Bronchial epithelial cell (primary cell): Measurements from ENCODE around the gene OR2T2. TPM values are rescaled to one million over a fixed set of nuclear protein-coding genes. Genes with fewer than 3 reads are reported as not detected.
"Not testable (repeated sequence)": the region's sequence is repeated elsewhere in the genome, so short reads cannot be mapped to it uniquely, and the experiment has no call there.

ENCODE experiments used
- DNase-seq: peaks from one replicate; pipeline ENCODE4 v3.0.0-alpha.2; 2010; ENCODE audit warnings: low read depth
- FAIRE-seq: peaks from 2 replicates; lab custom pipeline; 2011; peaks lifted over from hg19 to GRCh38; lab: Jason Lieb, UNC
- H3K27me3 ChIP-seq: 2 replicates; pipeline ENCODE4 v1.5.1; 2011; ENCODE audit warnings: low read length; ENCODE audit not compliant: control insufficient read depth, insufficient read depth
- H3K36me3 ChIP-seq: 2 replicates; pipeline ENCODE4 v1.5.1; 2011; ENCODE audit warnings: low read length; ENCODE audit not compliant: control insufficient read depth, insufficient read depth
- H3K4me3 ChIP-seq: 2 replicates; pipeline ENCODE4 v1.5.1; 2011; ENCODE audit warnings: mild to moderate bottlenecking, low read depth, low read length, control low read depth
- CTCF ChIP-seq: IDR thresholded peaks from 2 replicates; pipeline ENCODE4 v1.5.1; 2011; ENCODE audit warnings: mild to moderate bottlenecking, moderate library complexity, low read length, control low read depth, inconsistent platforms; ENCODE audit not compliant: insufficient read depth, severe bottlenecking
- total RNA-seq: library from RNA; depleted of rRNA; stranded (reverse); fragments of >200 nt; gene quantifications from 2 replicates; pipeline ENCODE4 v1.2.1, GENCODE V29; 2014

The OR2T2 gene
- total RNA-seq, 1 donor from 2014 or later, result not detected

GRCh38 chr1:248449821-248450465, 4.5 kb downstream of the OR2T2 start:
- not testable (repeated sequence) for H3K27me3 ChIP-seq, H3K36me3 ChIP-seq, H3K4me3 ChIP-seq, DNase-seq
- FAIRE-seq, result peak; percentile 62

GRCh38 chr1:248450466-248451145, 5.2 kb downstream of the OR2T2 start:
- not testable (repeated sequence) for H3K36me3 ChIP-seq, FAIRE-seq, H3K27me3 ChIP-seq, H3K4me3 ChIP-seq, DNase-seq

- H3K4me3 ChIP-seq, H3K36me3 ChIP-seq, H3K27me3 ChIP-seq, DNase-seq: not testable (repeated sequence)
- peak; percentile 40 for FAIRE-seq
Observed at GRCh38 chr1:248453619-248454018, 8.2 kb downstream of the OR2T2 start.

- not testable (repeated sequence) for H3K4me3 ChIP-seq, DNase-seq, H3K27me3 ChIP-seq, H3K36me3 ChIP-seq
- FAIRE-seq, result peak; percentile 18
Observed at GRCh38 chr1:248455045-248455444, 9.6 kb downstream of the OR2T2 start.

- not testable (repeated sequence) for H3K36me3 ChIP-seq, H3K4me3 ChIP-seq, DNase-seq, H3K27me3 ChIP-seq
- peak; percentile 76 for FAIRE-seq
Observed at GRCh38 chr1:248456635-248457034, 11.2 kb downstream of the OR2T2 start.

- FAIRE-seq, result peak; percentile 40
- not testable (repeated sequence) for DNase-seq, H3K36me3 ChIP-seq, H3K4me3 ChIP-seq, H3K27me3 ChIP-seq
Observed at GRCh38 chr1:248459117-248459516, 13.7 kb downstream of the OR2T2 start.

- no peak for TF ChIP-seq CTCF
- DNase-seq (no peak), FAIRE-seq (no peak)
- H3K36me3 ChIP-seq, result no peaks in the 10 kb centered on the region
- H3K4me3 ChIP-seq, result no peak overlapping the region
- no peaks in the 10 kb centered on the region for H3K27me3 ChIP-seq
Observed at GRCh38 chr1:248471154-248471553, 25.7 kb downstream of the OR2T2 start.

GRCh38 chr1:248472111-248472510, 26.7 kb downstream of the OR2T2 start:
- not testable (repeated sequence) for FAIRE-seq, DNase-seq

GRCh38 chr1:248473051-248473450, 27.6 kb downstream of the OR2T2 start, which contains the start of gene OR2T3:
OR2T3 (plus strand) TSS chr1:248473351; CDS start chr1:248473351, 0 bp downstream.
- not testable (repeated sequence) for H3K36me3 ChIP-seq, H3K27me3 ChIP-seq, FAIRE-seq, H3K4me3 ChIP-seq, DNase-seq

More at GRCh38 chr1:248472111-248472510, 26.7 kb downstream of the OR2T2 start:
- not testable (repeated sequence) for H3K36me3 ChIP-seq, H3K27me3 ChIP-seq, H3K4me3 ChIP-seq

- not testable (repeated sequence) for H3K4me3 ChIP-seq, DNase-seq, H3K36me3 ChIP-seq, H3K27me3 ChIP-seq, FAIRE-seq
Observed at GRCh38 chr1:248475660-248476059, 30.2 kb downstream of the OR2T2 start.

- FAIRE-seq, result not testable (repeated sequence)
Observed at GRCh38 chr1:248481686-248482579, 36.5 kb downstream of the OR2T2 start.

GRCh38 chr1:248488289-248488688, 42.9 kb downstream of the OR2T2 start, which contains the start of gene OR2T5:
OR2T5 (plus strand) TSS chr1:248488589; CDS start chr1:248488589, 0 bp downstream.
- FAIRE-seq, result not testable (repeated sequence)

More at GRCh38 chr1:248481686-248482579, 36.5 kb downstream of the OR2T2 start:
- H3K4me3 ChIP-seq, DNase-seq, H3K27me3 ChIP-seq, H3K36me3 ChIP-seq: not testable (repeated sequence)

GRCh38 chr1:248496661-248497060, 51.2 kb downstream of the OR2T2 start:
- not testable (repeated sequence) for H3K4me3 ChIP-seq, H3K36me3 ChIP-seq, H3K27me3 ChIP-seq, DNase-seq, FAIRE-seq

More at GRCh38 chr1:248488289-248488688, 42.9 kb downstream of the OR2T2 start, which contains the start of gene OR2T5:
- not testable (repeated sequence) for H3K27me3 ChIP-seq, H3K4me3 ChIP-seq, DNase-seq, H3K36me3 ChIP-seq
